IPS-NIHi11 (cell line): Measurements from ENCODE around the gene SEC22C.
"Not testable (repeated sequence)": the region's sequence is repeated elsewhere in the genome, so short reads cannot be mapped to it uniquely, and the experiment has no call there.

Experiments used
- DNase-seq: peaks from one replicate; pipeline ENCODE4 v3.0.0; 2012; ENCODE audit warnings: mixed read lengths, low spot score

Gene SEC22C

GRCh38 chr3:42579346-42579745 lies 2.4 kb downstream of the SEC22C start:
- not testable (repeated sequence) for DNase-seq

GRCh38 chr3:42578054-42578453 lies 3.7 kb downstream of the SEC22C start:
- DNase-seq, result no peak

GRCh38 chr3:42575137-42575741 lies 6.5 kb downstream of the SEC22C start:
- DNase-seq, result no peak

GRCh38 chr3:42572278-42572677 lies 9.5 kb downstream of the SEC22C start:
- peak; percentile 78 for DNase-seq

GRCh38 chr3:42569593-42570142 lies 12.1 kb downstream of the SEC22C start:
- no peak for DNase-seq

GRCh38 chr3:42562047-42562907 lies 19.5 kb downstream of the SEC22C start:
- no peak for DNase-seq

GRCh38 chr3:42557854-42558253 lies 23.9 kb downstream of the SEC22C start:
- DNase-seq, result no peak

- DNase-seq, result not testable (repeated sequence)
Measured at GRCh38 chr3:42556817-42557216, 24.9 kb downstream of the SEC22C start.

- no peak for DNase-seq
Measured at GRCh38 chr3:42556089-42556632, 25.6 kb downstream of the SEC22C start.

- no peak for DNase-seq
Measured at GRCh38 chr3:42552830-42553229, 28.9 kb downstream of the SEC22C start.

GRCh38 chr3:42550250-42550649 lies 31.5 kb downstream of the SEC22C start:
- no peak for DNase-seq

- DNase-seq, result no peak
Measured at GRCh38 chr3:42549131-42549530, 32.6 kb downstream of the SEC22C start.

- peak; percentile 84 for DNase-seq
Measured at GRCh38 chr3:42547401-42547945, 34.3 kb downstream of the SEC22C start.

- DNase-seq, result no peak
Measured at GRCh38 chr3:42546691-42547213, 35.0 kb downstream of the SEC22C start.

GRCh38 chr3:42545284-42545900 lies 36.4 kb downstream of the SEC22C start:
- DNase-seq, result no peak

GRCh38 chr3:42544492-42545283 lies 37.1 kb downstream of the SEC22C start:
- DNase-seq, result no peak

- DNase-seq, result no peak
Measured at GRCh38 chr3:42541079-42541478, 40.7 kb downstream of the SEC22C start.

- DNase-seq, result peak; percentile 95
Measured at GRCh38 chr3:42539871-42540714, 41.7 kb downstream of the SEC22C start.

GRCh38 chr3:42537350-42537749 lies 44.4 kb downstream of the SEC22C start:
- no peak for DNase-seq
